ENCODE measurements around the gene PGAM4.
"Not testable (repeated sequence)": the region's sequence is repeated elsewhere in the genome, so short reads cannot be mapped to it uniquely, and the experiment has no call there.

Gene PGAM4

DNA sequence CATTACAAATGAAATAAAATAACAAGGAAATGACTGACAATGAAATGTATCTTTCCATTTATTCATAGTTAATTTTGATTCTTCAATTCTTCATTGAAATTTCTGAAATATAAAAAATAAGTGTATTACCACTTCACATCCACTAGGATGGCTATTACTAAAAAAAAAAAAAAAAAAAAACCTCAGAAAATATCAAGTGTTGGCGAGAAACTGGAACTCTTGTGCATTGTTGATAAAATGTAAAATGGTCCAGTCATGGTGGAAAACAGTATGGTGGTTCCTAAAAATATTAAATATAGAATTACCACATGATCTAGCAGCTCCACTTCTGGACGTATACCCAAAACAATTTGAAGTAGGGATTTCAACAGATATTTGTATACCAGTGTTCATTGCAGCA is 22.9 kb downstream of the PGAM4 start:
- no peak for DNase-seq (ENCODE audit: insufficient read length, low spot score)
- FAIRE-seq: no peak
- no peak for TF ChIP-seq POLR2A (IDR thresholded peaks at IDR 0.05; ENCODE audit: low read depth, low read length)

DNA sequence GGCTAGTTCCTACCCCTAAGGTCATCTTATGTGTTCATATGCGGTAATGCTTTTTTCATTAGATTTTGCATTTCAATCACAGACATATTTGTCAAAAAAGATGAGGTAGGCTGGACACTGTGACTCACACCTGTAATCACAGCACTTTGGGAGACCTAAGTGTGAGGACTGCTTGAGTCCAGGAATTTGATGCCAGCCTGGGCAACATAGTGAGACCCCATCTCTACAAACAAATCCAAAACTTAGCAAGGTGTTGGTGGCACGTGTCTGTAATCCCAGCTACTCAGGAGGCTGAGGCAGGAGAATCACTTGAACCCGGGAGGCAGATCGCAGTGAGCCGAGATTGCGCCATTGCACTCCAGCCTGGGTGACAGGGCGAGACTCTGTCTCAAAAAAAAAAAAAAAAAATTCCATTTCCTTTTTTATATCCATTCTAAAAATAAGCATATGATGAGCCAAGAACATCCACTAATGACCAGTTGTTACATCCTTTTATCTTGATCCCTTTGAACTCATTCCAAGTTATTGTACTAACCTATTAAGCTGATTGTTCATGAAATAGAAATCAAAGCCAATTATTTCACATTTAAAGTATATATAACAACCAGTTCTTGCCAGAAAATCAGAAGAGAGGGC is 23.4 kb downstream of the PGAM4 start:
- no peak for FAIRE-seq
- DNase-seq (ENCODE audit: insufficient read length, low spot score): no peak
- no peak for TF ChIP-seq POLR2A (IDR thresholded peaks at IDR 0.05; ENCODE audit: low read depth, low read length)

- not testable (repeated sequence) for FAIRE-seq; DNase-seq (ENCODE audit: insufficient read length, low spot score)
These were observed 24.4 kb downstream of the PGAM4 start for GRCh38 chrX:77945031-77945430.

GRCh38 chrX:77938083-77938680 is 31.3 kb downstream of the PGAM4 start:
- FAIRE-seq (no peak), DNase-seq (ENCODE audit: insufficient read length, low spot score) (no peak)
- no peak for TF ChIP-seq POLR2A (IDR thresholded peaks at IDR 0.05; ENCODE audit: low read depth, low read length)

GRCh38 chrX:77937291-77937690 is 32.1 kb downstream of the PGAM4 start:
- TF ChIP-seq POLR2A (IDR thresholded peaks at IDR 0.05; ENCODE audit: low read depth, low read length): no peak
- DNase-seq (ENCODE audit: insufficient read length, low spot score) (no peak), FAIRE-seq (peak; percentile 64)

- FAIRE-seq (no peak), DNase-seq (ENCODE audit: insufficient read length, low spot score) (no peak)
- TF ChIP-seq POLR2A (IDR thresholded peaks at IDR 0.05; ENCODE audit: low read depth, low read length): no peak
These were observed 33.1 kb downstream of the PGAM4 start for GRCh38 chrX:77936299-77936698.

GRCh38 chrX:77935886-77936285 is 33.6 kb downstream of the PGAM4 start:
- no peak for TF ChIP-seq POLR2A (IDR thresholded peaks at IDR 0.05; ENCODE audit: low read depth, low read length)
- no peak for FAIRE-seq

DNA sequence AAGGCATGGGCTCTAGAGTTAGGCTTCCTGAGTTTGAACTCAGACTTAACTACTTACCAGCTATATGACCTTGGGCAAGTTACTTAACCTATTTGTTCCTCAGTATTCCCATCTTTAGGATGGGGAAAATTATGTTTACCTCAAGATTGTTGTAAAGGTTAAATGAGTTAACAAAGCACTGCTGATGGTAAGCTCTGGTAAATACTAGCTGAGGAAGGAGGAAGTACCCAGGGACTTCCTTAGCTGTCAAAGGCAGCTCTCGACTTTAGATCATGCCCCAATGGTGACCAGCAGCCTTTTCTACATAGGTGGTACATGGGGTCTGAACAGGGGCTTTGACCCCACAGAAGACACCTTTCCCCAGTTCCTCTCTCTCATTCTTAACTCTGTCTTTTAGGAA is 38.9 kb downstream of the PGAM4 start:
- FAIRE-seq (no peak), DNase-seq (ENCODE audit: insufficient read length, low spot score) (no peak)
- TF ChIP-seq POLR2A (IDR thresholded peaks at IDR 0.05; ENCODE audit: low read depth, low read length): no peak

More at GRCh38 chrX:77935886-77936285, 33.6 kb downstream of the PGAM4 start:
- no peak for DNase-seq (ENCODE audit: insufficient read length, low spot score)

DNA sequence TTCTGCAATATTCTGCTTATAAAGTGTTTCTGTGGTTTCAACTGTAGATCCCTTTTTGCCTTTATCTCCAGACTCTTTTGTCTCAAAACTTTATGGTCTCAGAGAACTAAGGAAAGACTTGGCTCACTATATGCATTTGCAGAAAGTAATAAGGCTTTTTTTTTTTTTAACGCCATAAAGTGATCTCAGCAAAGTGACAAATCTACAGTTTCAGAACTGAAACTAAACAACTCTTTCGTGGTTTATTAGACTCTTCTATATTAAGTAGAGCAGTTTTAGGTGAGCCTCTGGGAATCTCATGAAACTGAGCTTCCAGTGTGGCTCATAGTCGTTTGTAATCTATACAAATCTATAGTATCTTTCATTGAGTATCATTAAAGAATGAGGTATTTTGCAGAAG is 43.7 kb downstream of the PGAM4 start:
- TF ChIP-seq POLR2A (IDR thresholded peaks at IDR 0.05; ENCODE audit: low read depth, low read length): no peak
- FAIRE-seq: no peak
- DNase-seq (ENCODE audit: insufficient read length, low spot score): no peak

DNA sequence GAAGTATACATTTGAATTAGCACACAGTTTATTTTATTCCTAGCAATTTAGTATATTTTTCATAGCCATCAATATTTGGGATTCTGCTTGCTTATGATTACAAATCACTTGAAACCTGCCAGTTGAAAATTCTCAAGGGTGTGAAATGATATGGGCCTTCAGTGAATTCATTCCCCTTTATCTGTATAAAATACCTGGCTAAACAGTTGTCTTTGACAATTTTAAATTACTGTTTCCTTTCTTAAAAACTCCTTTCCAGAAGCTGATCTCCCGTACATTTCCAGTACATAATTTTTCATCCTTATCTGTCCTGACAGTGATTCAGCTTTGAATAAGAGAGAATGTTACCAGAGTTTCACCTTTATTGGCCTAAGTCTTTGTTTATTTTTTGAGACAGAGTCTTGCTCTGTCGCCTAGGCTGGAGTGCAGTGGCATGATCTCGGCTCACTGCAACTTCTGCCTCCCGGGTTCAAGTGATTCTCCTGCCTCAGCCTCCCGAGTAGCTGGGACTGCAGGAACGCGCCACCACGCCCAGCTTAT is 45.0 kb downstream of the PGAM4 start:
- no peak for DNase-seq (ENCODE audit: insufficient read length, low spot score)
- no peak for FAIRE-seq
- TF ChIP-seq POLR2A (IDR thresholded peaks at IDR 0.05; ENCODE audit: low read depth, low read length): no peak

DNA sequence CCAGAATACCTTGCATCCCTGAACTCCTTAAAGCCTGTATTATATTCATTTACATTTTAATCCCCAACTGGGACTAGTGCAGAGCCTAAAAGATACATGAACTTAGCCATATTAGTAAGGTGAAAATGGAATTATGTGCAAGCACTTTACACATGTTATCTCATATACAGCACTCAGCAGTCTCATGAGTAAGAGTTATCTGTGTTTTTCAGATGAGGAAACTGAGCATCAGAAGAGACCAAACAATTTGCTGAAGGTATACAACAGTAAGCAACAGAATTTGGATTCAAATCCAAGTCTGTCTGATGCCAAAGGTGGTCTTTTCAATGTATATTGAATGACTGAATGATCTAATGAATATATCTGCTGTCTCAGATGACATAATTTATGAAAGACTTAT is 46.7 kb downstream of the PGAM4 start:
- DNase-seq (ENCODE audit: insufficient read length, low spot score): no peak
- no peak for FAIRE-seq
- no peak for TF ChIP-seq POLR2A (IDR thresholded peaks at IDR 0.05; ENCODE audit: low read depth, low read length)

DNA sequence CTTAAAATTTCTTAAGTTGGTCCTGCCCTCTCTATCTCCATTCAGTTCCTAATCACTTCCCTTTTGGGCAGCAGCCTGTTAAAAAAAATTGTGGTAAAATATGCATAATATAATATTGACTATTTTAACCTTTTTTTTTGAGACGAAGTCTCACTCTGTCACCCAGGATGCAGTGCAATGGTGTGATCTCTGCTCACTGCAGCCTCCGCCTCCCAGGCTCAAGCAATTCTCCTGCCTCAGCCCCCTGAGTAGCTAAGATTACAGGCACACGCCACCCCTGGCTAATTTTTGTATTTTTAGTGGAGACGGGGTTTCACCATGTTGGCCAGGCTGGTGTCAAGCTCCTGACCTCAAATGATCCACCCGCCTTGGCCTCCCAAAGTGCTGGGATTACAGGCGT is 50.1 kb downstream of the PGAM4 start:
- DNase-seq (ENCODE audit: insufficient read length, low spot score); FAIRE-seq: not testable (repeated sequence)

DNA sequence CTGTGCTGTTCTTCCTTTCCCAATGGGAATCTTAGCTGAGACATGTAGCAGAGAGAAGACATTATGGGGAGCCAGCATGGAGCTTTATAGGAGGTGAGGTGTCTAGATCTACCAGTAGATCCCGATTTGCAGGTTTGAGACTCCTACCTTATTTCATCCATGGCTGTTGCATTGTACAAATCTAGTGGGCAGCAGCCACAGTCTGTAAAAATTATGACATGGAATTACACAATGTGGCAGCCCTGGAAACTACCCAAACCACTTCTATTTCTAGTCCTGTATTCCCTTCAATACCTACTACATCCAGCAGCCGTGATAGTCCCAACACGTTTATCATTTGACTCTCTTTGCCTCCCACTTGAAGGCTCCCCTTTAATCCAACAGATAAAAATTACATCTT is 50.9 kb downstream of the PGAM4 start:
- FAIRE-seq: no peak
- TF ChIP-seq POLR2A (IDR thresholded peaks at IDR 0.05; ENCODE audit: low read depth, low read length): no peak
- no peak for DNase-seq (ENCODE audit: insufficient read length, low spot score)

All from H54 (cell line).